Hindlimb muscle (tissue), 1 donor: Measurements from ENCODE around the gene UMODL1. TPM values are rescaled to one million over a fixed set of nuclear protein-coding genes. Genes with fewer than 3 reads are reported as not detected.

Experiments used
- polyA plus RNA-seq: library from polyadenylated mRNA; unstranded; fragments of 120-200 nt; gene quantifications from one replicate; pipeline ENCODE4 v1.2.1, GENCODE V29; 2013; ENCODE audit not compliant: insufficient read length

Gene UMODL1
- polyA plus RNA-seq, 1 donor = not detected

Other genes with a start within 250 kb of the UMODL1 start
- gene PRDM15, start 192.0 kb upstream of the UMODL1 start, polyA plus RNA-seq = 4.5 TPM
- gene C2CD2, start 117.3 kb upstream of the UMODL1 start, polyA plus RNA-seq = 8.9 TPM
- gene ZBTB21, start 61.0 kb upstream of the UMODL1 start, polyA plus RNA-seq = 4.7 TPM
- gene ABCG1, start 147.8 kb downstream of the UMODL1 start, polyA plus RNA-seq = 9.8 TPM
- gene TFF3, start 244.1 kb downstream of the UMODL1 start, polyA plus RNA-seq = 1.7 TPM